Measurements from ENCODE around the gene ZNF486. TPM values are rescaled to one million over a fixed set of nuclear protein-coding genes. Genes with fewer than 3 reads are reported as not detected.

Gene ZNF486
- total and polyA plus RNA-seq, 2 experiments from 2014 or later = 25.4 to 37.6 TPM

DNA sequence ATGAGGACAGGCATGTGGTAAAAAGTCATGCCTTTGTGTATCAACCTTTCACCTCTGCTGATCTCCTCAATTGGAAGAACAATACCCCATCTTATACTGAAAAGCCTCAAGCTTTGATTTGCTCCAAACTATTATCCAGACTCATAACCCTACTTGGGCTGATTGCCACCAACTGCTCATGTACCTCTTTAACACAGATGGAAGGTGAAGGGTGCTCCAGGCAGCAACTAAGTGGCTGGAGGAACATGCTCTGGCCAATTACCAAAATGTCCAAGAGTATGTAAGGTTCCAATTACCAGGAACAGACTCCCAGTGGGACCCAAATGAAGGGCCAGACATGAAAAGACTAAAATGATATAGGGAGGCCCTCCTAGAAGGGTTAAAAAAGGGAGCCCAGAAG lies 78.3 kb downstream of the ZNF486 start:
- no peak for DNase-seq (ENCODE audit: low spot score)
- no peak overlapping the region for H3K27ac ChIP-seq (ENCODE audit: low read depth)
- no peaks in the 10 kb centered on the region for H3K79me2 ChIP-seq (replicated peaks; ENCODE audit: insufficient read depth)
- H3K4me1 Mint-ChIP-seq = peaks cover 34% of the 10 kb centered on the region
- H3K4me1 ChIP-seq (ENCODE audit: insufficient read depth) = peaks cover 36% of the 10 kb centered on the region
- no peak overlapping the region for H3K27ac Mint-ChIP-seq
- 0 out of 2 replicates have a peak, but pooled peaks cover 3% of the 10 kb centered on the region for H3F3A ChIP-seq (replicated peaks; ENCODE audit: low read depth)
- no peaks in the 10 kb centered on the region for H3K27me3 ChIP-seq (ENCODE audit: insufficient read depth)
- no peak overlapping the region for H2AFZ ChIP-seq
- peaks cover 2% of the 10 kb centered on the region for H3K27me3 Mint-ChIP-seq (ENCODE audit: insufficient read depth, low read depth, poor library complexity)
- H3K4me2 ChIP-seq = no peak overlapping the region
- H3K36me3 ChIP-seq (ENCODE audit: insufficient read depth) = no peaks in the 10 kb centered on the region
- no peaks in the 10 kb centered on the region for H4K20me1 ChIP-seq (replicated peaks; ENCODE audit: insufficient read depth)
- peaks cover 7% of the 10 kb centered on the region; the same call in 1 of the 3 replicates for H3K9me3 Mint-ChIP-seq
- ATAC-seq = no peak
- no peaks in the 10 kb centered on the region; the same call in 2 of the 3 replicates for H3K36me3 Mint-ChIP-seq (ENCODE audit: low read depth)
- H3K4me3 Mint-ChIP-seq = no peak overlapping the region
- no peaks in the 10 kb centered on the region for H3K9me2 ChIP-seq (ENCODE audit: insufficient read depth)
- no peak overlapping the region for H3K4me3 ChIP-seq
- TF ChIP-seq, protein P1, sequence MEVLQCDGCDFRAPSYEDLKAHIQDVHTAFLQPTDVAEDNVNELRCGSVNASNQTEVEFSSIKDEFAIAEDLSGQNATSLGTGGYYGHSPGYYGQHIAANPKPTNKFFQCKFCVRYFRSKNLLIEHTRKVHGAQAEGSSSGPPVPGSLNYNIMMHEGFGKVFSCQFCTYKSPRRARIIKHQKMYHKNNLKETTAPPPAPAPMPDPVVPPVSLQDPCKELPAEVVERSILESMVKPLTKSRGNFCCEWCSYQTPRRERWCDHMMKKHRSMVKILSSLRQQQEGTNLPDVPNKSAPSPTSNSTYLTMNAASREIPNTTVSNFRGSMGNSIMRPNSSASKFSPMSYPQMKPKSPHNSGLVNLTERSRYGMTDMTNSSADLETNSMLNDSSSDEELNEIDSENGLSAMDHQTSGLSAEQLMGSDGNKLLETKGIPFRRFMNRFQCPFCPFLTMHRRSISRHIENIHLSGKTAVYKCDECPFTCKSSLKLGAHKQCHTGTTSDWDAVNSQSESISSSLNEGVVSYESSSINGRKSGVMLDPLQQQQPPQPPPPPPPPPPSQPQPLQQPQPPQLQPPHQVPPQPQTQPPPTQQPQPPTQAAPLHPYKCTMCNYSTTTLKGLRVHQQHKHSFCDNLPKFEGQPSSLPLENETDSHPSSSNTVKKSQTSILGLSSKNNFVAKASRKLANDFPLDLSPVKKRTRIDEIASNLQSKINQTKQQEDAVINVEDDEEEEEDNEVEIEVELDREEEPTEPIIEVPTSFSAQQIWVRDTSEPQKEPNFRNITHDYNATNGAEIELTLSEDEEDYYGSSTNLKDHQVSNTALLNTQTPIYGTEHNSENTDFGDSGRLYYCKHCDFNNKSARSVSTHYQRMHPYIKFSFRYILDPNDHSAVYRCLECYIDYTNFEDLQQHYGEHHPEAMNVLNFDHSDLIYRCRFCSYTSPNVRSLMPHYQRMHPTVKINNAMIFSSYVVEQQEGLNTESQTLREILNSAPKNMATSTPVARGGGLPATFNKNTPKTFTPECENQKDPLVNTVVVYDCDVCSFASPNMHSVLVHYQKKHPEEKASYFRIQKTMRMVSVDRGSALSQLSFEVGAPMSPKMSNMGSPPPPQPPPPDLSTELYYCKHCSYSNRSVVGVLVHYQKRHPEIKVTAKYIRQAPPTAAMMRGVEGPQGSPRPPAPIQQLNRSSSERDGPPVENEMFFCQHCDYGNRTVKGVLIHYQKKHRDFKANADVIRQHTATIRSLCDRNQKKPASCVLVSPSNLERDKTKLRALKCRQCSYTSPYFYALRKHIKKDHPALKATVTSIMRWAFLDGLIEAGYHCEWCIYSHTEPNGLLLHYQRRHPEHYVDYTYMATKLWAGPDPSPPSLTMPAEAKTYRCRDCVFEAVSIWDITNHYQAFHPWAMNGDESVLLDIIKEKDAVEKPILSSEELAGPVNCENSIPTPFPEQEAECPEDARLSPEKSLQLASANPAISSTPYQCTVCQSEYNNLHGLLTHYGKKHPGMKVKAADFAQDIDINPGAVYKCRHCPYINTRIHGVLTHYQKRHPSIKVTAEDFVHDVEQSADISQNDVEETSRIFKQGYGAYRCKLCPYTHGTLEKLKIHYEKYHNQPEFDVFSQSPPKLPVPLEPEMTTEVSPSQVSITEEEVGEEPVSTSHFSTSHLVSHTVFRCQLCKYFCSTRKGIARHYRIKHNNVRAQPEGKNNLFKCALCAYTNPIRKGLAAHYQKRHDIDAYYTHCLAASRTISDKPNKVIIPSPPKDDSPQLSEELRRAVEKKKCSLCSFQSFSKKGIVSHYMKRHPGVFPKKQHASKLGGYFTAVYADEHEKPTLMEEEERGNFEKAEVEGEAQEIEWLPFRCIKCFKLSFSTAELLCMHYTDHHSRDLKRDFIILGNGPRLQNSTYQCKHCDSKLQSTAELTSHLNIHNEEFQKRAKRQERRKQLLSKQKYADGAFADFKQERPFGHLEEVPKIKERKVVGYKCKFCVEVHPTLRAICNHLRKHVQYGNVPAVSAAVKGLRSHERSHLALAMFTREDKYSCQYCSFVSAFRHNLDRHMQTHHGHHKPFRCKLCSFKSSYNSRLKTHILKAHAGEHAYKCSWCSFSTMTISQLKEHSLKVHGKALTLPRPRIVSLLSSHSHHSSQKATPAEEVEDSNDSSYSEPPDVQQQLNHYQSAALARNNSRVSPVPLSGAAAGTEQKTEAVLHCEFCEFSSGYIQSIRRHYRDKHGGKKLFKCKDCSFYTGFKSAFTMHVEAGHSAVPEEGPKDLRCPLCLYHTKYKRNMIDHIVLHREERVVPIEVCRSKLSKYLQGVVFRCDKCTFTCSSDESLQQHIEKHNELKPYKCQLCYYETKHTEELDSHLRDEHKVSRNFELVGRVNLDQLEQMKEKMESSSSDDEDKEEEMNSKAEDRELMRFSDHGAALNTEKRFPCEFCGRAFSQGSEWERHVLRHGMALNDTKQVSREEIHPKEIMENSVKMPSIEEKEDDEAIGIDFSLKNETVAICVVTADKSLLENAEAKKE (CRISPR knock-in tag; IDR thresholded peaks at IDR 0.05) = no peak

DNA sequence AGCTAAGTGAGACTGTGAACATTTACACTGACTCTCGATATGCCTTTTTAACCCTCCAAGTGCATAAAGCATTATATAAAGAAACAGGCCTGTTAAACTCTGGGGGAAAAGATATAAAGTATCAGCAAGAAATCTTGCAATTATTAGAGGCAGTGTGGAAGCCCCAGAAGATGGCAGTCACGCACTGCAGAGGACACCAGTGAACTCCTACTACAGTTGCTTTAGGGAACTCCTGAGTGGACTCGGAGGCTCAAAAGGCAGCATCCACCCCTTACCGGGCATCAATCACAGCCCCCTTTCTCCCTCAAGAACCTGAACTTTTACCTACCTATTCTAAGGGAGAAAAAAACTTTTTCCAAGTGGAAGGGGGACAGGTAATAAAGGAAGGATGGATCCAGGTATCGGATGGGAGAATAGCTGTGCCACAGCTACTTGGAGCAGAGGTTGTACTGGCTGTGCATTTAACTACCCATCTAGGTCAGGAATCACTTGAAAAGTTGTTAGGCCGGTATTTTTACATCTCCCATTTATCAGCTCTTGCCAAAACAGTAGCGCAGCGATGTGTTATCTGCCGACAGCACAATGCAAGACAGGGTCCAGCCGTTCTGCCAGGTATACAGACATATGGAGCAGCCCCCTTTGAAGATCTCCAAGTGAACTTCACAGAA lies 80.1 kb downstream of the ZNF486 start:
- Histone ChIP-seq H4K20me1 (replicated peaks; ENCODE audit: insufficient read depth) (no peaks in the 10 kb centered on the region), H3F3A (replicated peaks; ENCODE audit: low read depth) (no peaks in the 10 kb centered on the region), H3K4me3 (no peak overlapping the region), H3K36me3 (ENCODE audit: insufficient read depth) (no peaks in the 10 kb centered on the region), H3K79me2 (replicated peaks; ENCODE audit: insufficient read depth) (no peaks in the 10 kb centered on the region), H3K27me3 (ENCODE audit: insufficient read depth) (no peaks in the 10 kb centered on the region), H2AFZ (0 out of 2 replicates have a peak overlapping the region, but pooled peaks have one; percentile 48), H3K27ac (ENCODE audit: low read depth) (no peak overlapping the region), H3K9me2 (ENCODE audit: insufficient read depth) (no peaks in the 10 kb centered on the region), H3K4me1 (ENCODE audit: insufficient read depth) (peaks cover 36% of the 10 kb centered on the region), H3K4me2 (peak overlapping the region; percentile 18; the same call in 1 of the 2 replicates)
- peaks cover 36% of the 10 kb centered on the region for H3K4me1 Mint-ChIP-seq
- no peak overlapping the region; the same call in 2 of the 3 replicates for H3K4me3 Mint-ChIP-seq
- H3K27me3 Mint-ChIP-seq (ENCODE audit: insufficient read depth, low read depth, poor library complexity) = peaks cover 2% of the 10 kb centered on the region
- ATAC-seq (peak; percentile 85), DNase-seq (ENCODE audit: low spot score) (peak; percentile 69)
- no peak overlapping the region for H3K27ac Mint-ChIP-seq
- peaks cover 7% of the 10 kb centered on the region; the same call in 1 of the 3 replicates for H3K9me3 Mint-ChIP-seq
- no peaks in the 10 kb centered on the region; the same call in 2 of the 3 replicates for H3K36me3 Mint-ChIP-seq (ENCODE audit: low read depth)
- TF ChIP-seq, protein P2, sequence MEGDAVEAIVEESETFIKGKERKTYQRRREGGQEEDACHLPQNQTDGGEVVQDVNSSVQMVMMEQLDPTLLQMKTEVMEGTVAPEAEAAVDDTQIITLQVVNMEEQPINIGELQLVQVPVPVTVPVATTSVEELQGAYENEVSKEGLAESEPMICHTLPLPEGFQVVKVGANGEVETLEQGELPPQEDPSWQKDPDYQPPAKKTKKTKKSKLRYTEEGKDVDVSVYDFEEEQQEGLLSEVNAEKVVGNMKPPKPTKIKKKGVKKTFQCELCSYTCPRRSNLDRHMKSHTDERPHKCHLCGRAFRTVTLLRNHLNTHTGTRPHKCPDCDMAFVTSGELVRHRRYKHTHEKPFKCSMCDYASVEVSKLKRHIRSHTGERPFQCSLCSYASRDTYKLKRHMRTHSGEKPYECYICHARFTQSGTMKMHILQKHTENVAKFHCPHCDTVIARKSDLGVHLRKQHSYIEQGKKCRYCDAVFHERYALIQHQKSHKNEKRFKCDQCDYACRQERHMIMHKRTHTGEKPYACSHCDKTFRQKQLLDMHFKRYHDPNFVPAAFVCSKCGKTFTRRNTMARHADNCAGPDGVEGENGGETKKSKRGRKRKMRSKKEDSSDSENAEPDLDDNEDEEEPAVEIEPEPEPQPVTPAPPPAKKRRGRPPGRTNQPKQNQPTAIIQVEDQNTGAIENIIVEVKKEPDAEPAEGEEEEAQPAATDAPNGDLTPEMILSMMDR (conservative IDR thresholded peaks at IDR 0.05; ENCODE audit: low read depth in 2 of 2) = peak; percentile 88
- TF ChIP-seq, protein P1 (CRISPR knock-in tag; IDR thresholded peaks at IDR 0.05) = no peak

Measured in GM23338 (cell line).